Measurements from ENCODE around the gene DHX32.
A peak's percentile ranks its signal among the peaks of the same experiment; 100 is the strongest.

DHX32 gene

GRCh38 chr10:125846894-125847293 lies 34.2 kb downstream of the DHX32 start:
- no peak for DNase-seq

GRCh38 chr10:125845617-125846016 lies 35.5 kb downstream of the DHX32 start:
- DNase-seq, result no peak

GRCh38 chr10:125844751-125845221 lies 36.3 kb downstream of the DHX32 start:
- no peak for DNase-seq

GRCh38 chr10:125843603-125844329 lies 37.3 kb downstream of the DHX32 start:
- DNase-seq, result no peak

- DNase-seq, result no peak
Observed at GRCh38 chr10:125840955-125841354, 40.1 kb downstream of the DHX32 start.

GRCh38 chr10:125840406-125840805 lies 40.7 kb downstream of the DHX32 start:
- DNase-seq, result no peak

- no peak for DNase-seq
Observed at GRCh38 chr10:125838802-125839575, 42.1 kb downstream of the DHX32 start.

- no peak for DNase-seq
Observed at GRCh38 chr10:125836746-125837145, 44.3 kb downstream of the DHX32 start.

- DNase-seq, result no peak
Observed at GRCh38 chr10:125828311-125828710, 52.8 kb downstream of the DHX32 start.

- no peak for DNase-seq
Observed at GRCh38 chr10:125827133-125827532, 54.0 kb downstream of the DHX32 start.

- DNase-seq, result no peak
Observed at GRCh38 chr10:125824736-125825135, 56.4 kb downstream of the DHX32 start.

- DNase-seq, result no peak
Observed at GRCh38 chr10:125823663-125824251, 57.3 kb downstream of the DHX32 start.

- DNase-seq, result peak; percentile 81 to 87 (median 84)
Observed at GRCh38 chr10:125822878-125823662, 58.0 kb downstream of the DHX32 start, which contains the start of the genes BCCIP and UROS. BCCIP (plus strand) TSS chr10:125823546; CDS start chr10:125823558, 12 bp downstream. UROS (minus strand) TSS chr10:125823258; CDS start chr10:125816499, 6,759 bp downstream.

GRCh38 chr10:125820701-125821100 lies 60.4 kb downstream of the DHX32 start:
- DNase-seq, result no peak

GRCh38 chr10:125817337-125817946 lies 63.6 kb downstream of the DHX32 start:
- DNase-seq, result no peak

- DNase-seq, result no peak
Observed at GRCh38 chr10:125816548-125816947, 64.5 kb downstream of the DHX32 start.

GRCh38 chr10:125815764-125816163 lies 65.3 kb downstream of the DHX32 start:
- DNase-seq, result no peak

- no peak for DNase-seq
Observed at GRCh38 chr10:125812128-125812750, 68.9 kb downstream of the DHX32 start.

GRCh38 chr10:125811251-125811650 lies 69.8 kb downstream of the DHX32 start:
- DNase-seq, result no peak

GRCh38 chr10:125808047-125808446 lies 73.0 kb downstream of the DHX32 start:
- no peak for DNase-seq

GRCh38 chr10:125802739-125803138 lies 78.4 kb downstream of the DHX32 start:
- no peak for DNase-seq

GRCh38 chr10:125802131-125802530 lies 79.0 kb downstream of the DHX32 start:
- DNase-seq, result no peak
